SK-N-DZ (cell line): ENCODE data around the gene CDK4.

ENCODE experiments used
- DNase-seq: peaks from one replicate; pipeline ENCODE4 v3.0.0-alpha.2; 2015; ENCODE audit warnings: low spot score

CDK4 gene

DNA sequence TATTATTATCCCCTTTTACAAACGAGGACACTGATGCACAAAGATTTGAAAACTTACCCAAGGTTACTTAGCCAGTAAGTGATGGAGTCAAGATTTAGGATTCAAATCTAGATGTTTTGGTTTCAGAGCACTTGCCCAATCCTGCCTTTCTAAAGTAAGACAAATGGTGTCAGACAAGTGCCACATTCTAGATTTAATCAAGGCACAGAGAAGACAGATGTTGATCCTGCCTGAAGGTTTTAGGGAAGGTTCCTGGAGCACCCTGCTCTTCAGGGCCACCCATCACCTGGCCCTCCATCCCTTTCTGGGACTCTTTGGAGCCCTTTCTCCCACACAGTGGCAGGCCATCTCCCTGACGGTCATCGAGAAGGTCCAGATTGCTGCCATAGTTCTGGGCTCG, 5.7 kb upstream of the CDK4 start:
- DNase-seq = no peak

DNA sequence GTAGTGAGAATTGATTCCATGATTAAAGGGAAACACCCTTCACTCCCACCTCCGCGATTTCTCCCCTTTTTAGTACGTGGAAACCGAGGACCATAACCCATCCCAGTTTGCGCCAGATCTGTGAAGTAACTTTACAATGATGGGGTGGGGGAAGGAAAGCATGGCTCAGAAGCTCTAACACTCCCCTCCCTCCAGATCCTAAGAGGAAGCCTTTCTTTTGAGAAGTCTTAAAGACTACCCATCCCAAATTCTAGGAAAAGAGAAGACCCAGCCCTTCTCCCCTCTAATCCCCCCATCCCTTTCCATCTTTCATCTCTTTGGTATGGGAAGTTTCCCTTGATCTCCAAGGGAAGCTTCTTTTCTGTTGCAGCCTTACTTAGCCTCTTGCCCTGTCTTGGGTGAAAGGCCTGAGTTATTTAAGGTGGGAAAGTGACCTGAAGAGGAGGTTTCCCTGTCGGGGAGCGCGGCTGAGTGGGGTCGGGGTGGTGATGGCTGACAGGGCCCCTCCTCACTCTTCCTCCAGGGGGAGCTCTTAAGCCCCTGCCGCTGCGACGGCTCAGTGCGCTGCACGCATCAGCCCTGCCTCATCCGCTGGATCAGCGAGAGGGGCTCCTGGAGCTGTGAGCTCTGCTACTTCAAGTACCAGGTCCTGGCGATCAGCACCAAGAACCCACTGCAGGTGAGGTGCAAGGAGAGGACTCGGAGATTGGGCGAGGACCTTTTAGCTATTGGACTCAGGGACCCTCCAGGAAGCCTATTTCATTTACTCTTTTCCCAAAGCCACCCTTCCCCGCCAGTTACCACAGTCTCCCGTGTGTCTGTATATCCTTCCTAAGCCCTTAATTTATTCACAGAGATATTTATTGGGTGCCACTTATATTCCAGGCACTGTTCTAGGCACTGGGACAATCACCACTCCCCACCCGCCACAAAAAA, 4.6 kb upstream of the CDK4 start:
- DNase-seq = peak; percentile 72

DNA sequence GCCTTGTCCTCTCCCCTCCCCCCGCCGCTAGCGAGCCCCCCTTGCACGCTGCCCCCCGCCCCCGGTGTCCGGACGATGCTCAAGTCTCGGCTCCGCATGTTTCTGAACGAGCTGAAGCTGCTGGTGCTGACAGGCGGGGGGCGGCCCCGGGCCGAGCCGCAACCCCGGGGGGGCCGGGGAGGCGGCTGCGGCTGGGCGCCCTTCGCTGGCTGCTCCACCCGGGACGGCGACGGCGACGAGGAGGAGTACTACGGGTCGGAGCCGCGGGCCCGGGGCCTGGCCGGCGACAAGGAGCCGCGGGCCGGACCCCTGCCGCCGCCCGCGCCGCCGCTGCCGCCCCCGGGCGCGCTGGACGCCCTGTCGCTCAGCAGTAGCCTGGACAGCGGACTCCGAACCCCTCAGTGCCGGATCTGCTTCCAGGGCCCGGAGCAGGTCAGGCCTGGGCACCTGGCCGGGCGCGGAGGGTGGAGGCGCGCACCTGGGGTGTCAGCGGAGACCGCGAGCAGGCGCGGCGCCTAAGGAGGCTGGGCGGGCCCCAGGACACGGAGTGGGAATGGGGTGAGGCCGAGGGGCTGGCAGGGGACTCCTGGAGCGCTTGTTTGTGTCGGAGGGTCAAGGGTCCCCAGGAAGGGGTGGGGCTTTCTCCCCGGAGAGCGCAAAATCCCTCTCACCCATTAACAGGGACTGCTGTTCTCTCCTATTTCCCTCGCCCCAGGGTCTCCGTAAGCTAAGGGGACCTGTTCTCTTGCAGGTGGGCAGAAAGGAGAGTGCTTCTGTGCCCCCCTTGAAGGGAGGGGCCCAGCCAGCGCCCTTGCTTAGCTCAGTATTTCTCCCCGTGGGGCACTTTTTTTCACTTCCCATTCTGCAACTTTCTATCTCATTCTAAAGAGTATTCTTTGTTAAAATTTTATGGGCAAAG, 3.6 kb upstream of the CDK4 start:
- DNase-seq = no peak

DNA sequence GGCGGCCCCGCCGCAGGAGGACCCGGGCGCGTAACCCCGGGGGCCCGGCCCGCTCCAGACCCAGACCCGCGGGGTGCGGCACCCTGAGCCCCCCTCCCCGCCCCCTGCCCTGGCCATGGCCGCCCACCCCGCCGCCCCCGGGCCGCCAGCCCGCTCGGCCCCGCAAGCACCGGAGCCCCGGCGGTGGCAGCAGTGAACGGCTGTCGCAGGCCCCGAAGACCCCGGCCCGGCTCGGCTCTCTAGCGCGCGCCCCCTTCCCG, 3.0 kb upstream of the CDK4 start:
- no peak for DNase-seq

DNA sequence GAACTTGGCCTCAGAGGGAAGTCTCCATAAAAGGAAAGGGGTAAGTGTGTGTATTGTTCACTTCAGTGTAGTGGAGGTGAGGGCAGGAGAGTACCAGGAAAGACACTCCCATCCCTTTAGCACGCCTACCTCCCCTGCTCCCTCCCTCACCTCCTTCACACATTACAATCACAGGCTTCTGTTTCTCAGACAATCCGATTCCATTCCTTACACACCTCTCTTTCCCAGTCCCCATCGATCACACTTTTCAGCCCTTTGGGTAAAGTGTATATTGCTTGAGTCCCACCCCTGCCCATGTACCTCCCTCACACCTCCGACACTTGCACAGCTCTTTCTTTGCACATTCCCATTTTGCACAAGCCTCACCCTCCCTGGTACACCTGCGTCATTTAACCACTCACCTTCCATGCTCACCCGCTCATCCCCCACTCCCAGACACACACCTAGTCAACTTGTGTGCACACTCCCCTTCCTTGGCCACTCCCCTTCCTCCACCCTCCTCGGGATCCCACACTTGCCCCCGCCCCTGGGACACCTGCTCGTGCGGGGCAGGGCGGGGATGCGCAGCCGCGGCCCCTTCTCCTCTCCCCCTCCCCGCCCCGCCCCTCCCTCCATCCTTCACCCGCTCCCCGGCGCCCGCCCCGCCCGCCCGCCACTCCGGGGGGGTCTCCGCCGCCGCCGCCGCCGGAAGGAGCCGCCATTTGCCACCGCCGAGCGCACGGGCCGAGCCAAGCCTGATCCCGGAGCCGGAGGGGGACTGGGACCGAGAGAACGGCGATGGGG, 2.5 kb upstream of the CDK4 start, which contains the start of gene MARCHF9:
MARCHF9 (plus strand) TSS at position 693 of the 783 bp plus-strand sequence. CDS start 426 bp downstream, outside the sequence.
- DNase-seq = peak; percentile 81

DNA sequence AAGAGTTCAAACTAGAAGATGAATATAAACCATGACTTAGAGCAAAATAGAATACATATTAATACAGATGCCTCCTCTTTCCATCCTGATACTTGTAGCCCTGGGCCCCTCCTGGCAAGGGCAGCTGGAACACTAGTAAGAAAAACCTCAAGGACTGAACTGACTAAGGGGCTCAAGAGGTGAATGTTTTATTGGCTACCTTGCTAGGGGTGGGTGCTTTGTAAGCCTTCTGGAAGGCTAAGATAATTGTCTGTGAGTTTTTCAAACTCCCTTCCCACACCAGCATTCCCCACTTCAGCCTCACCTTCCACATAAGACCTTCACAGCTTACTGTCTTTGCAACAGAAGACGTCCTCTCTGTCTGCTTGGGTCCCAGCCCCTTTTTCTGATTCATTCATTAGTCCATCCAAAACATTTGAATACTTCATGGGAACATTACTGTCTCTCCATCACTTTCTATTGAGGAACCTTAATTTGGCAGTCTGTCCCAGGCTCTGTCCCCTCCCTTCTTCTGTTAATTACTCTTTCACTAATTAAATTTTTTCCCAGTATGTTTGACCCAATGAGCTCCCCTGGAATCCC, 1.7 kb upstream of the CDK4 start:
- no peak for DNase-seq

DNA sequence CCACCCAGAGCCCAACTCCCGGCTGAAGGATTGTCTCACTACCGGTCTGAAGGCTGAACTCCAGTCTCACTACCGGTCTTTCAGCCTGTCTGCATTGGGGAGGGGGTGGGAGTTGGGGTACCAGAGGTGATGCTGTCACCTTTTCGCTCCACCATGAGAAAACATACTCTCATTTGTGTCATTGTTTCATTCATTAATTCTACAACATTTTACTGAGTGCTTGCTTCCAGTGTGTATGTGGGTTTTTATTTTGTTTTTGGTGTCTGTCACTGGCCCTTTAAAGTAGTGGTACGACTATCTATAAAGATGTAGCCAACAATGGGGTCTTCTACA, 524 bp upstream of the CDK4 start:
- no peak for DNase-seq

DNA sequence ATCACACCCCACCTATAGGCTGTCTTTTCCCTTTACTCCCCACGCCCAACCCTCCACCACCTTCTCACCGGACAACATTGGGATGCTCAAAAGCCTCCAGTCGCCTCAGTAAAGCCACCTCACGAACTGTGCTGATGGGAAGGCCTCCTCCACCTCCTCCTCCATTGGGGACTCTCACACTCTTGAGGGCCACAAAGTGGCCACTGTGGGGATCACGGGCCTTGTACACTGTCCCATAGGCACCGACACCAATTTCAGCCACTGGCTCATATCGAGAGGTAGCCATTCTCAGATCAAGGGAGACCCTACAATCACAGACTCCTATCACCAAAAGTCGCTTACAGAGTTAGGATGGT, 700 bp downstream of the CDK4 start:
- DNase-seq = no peak

DNA sequence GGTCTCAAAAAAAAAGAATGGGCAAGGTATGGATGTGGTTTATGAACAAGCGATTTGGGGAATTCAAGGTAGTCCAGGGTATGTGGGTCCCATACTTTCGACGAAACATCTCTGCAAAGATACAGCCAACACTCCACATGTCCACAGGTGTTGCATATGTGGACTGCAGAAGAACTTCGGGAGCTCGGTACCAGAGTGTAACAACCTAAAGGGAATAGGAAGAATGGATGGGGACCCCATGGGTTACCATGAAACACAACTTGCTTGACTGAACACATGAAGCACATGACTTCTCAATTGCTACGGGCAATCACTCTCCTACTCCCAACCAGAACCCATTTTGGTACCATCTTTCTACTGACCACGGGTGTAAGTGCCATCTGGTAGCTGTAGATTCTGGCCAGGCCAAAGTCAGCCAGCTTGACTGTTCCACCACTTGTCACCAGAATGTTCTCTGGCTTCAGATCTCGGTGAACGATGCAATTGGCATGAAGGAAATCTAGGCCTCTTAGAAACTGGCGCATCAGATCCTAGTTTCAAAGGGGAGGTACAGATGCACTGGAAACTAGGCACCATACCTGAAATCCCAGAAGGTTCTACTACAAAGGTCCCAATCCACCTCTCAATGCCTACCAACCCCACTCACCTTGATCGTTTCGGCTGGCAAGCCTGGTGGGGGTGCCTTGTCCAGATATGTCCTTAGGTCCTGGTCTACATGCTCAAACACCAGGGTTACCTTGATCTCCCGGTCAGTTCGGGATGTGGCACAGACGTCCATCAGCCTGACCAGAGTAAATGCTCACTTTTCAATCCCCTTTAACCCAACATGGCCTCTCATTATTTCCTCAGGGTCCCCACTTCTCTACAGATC, 1.3 kb downstream of the CDK4 start:
- DNase-seq = no peak

DNA sequence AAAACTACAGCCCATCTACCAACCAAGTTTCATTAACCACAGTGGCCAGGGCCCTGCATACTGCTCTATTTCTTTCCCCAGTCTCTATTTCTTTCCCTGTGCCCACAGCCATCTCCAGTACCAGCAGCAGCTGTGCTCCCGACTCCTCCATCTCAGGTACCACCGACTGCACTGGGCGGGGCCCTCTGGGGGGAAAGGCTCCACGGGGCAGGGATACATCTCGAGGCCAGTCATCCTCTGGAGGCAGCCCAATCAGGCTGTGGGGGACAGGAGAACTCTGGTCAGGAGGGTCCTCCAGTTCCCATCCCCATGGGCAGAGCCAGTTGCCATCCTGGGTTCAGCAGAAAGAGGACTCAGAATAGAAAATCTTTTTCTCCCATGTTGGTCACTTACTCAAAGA, 3.0 kb downstream of the CDK4 start:
- DNase-seq = no peak

DNA sequence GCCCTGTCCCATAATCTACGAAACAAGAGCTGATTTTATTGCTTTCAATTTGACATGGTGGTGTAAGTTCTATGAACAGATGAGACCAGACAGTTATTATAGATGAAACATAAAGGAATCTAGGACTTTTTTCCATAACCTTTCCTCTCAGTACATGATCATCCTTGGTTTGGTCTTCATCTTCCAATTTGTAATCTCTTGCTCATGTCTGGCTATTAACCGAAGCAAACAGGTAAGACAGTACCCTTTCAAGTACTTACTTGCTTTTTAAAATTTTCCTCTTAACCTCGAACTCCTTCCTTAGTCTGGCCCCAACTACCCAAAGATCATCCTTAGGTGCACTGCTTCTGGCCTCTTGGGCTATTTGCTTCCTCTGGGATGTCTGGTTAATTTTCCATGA, 6.1 kb downstream of the CDK4 start:
- no peak for DNase-seq

DNA sequence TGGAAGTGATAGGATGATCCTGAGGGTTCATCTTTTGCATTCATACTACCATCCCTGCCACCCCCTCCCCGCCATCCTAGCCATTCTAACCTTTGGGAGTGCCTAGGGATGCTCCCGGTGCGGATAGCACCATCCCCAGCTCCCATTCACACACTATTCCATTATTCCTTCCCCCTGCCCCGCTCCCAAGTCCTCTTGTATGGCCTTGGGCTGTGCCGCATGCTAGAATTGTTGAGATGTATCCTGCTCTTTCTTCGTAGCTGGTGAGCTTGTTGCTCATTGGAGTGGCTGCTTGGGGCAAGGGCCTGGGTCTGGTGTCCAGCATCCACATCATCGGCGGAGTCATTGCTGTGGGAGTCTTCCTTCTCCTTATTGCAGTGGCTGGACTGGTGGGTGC, 6.6 kb downstream of the CDK4 start:
- no peak for DNase-seq

DNA sequence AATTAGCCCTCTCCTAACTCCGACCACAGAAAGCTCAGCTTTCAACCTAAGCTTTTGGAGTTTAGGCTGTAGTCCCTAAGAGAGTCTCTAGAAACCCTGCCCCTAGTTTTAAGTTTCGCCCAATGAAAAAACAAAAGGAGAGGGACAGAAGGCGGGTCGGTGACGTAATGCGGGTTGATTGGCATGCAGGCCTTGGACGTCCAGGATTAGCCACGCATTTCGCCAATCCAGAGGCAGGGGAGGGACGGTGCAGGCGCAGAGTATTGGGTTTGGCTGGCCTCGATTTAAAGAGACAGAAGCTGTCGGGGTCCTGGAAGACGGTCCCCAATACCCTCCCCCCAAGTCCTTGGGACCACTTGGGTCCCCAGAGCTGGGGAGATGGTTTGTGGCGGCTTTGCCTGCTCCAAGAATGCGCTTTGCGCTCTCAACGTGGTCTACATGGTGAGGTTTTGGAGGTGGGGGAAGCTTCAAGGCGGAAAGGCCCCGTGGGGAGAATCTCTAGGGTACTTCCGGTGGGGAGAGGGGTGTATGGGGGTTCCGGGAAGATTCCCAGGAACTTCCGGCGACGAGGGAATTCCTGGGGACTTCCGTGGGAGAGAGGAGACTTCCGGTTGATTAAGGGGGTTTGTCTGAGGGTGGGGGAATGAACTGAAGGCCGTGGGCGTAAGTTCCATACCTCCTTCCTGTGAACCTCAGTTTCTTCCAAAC, 7.2 kb downstream of the CDK4 start, which contains the start of gene TSPAN31:
TSPAN31 (plus strand) TSS at position 263 of the 708 bp plus-strand sequence; CDS start at position 379, 116 bp downstream.
- peak; percentile 99 for DNase-seq

DNA sequence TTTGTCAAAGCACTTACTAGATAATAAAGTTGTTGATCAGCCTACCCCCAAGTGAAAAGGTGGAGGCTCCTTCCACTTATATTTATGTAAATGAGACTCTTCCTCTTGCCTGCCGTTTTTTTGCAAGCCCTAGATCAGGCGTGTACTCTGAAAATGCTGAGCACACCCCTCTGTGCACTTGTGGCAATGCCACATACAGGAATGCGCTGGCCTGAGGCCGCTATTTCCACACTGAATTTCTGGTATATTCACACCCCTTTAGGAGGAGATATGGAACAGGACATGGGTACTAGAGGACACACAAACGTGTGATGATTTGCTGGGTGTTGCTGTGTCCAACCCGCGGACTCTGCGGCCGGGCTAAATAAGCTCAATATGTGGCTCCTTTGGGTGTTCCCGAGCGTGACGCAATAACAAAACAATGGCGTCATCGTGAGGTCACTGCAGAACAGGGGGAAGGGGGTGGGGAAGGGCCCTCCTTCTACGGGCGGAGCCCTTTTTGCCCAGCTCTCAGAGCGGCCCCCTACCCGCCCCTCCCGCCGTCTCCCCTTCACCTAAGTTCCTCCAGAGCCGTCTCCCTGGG, 7.8 kb downstream of the CDK4 start:
- no peak for DNase-seq

DNA sequence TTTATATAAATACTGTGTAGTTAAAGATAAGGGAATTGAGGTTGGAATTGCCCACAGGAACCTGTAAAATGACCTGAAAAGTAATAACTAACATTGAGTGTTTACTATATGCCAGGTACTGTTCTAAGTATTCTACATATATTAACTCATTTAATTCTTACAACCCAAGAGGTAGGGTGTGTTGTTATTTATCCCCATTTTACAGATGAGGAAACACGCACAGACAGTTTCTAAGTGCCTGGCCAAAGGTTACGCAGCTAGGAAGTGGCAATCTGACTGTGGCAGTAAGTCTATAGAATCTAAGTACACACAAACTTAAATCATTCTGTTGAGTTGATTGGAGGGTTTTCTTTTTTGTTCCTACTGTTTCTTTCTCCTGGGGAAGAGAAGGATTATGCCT, 8.3 kb downstream of the CDK4 start:
- no peak for DNase-seq

DNA sequence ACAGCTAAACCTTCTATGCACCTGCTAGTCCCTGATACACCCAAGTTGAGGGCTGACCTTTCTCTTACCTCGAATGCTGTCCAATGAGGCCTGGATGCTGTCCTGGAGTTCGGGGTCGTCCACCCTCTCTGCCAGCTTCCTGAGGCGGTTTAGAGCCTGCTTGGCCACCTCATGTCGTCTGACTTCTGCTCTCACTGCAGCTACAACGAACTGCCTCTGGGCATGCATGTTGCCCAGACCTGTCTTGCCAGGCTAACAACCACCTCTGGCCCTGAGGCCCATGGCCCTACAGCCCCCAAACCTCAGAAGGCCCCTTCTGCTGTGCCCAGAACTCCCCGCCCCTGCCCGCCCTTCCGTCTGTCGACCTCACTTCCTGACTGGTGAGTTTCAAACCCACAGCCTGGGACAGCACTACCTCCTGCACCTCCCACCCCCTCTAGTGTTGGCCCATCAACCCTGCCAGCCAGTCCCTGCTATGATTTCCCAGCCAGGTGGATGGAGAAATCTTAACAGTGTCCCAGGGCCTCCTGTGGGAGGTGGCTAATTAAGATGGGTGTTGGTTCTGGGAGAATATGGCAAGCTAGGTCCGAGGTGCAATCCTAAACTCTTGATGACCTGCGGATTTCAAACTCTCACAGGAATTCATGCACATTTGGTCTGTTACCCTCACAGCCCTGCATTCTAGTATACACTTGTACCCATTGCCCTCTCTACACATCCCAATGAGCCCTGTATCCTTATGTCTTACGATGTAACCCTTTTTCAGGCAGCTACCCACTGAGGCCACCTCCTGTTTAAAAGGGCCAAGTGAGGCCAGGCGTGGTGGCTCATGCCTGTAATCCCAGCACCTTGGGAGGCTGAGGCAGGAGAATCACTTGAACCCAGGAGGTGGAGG, 10.0 kb downstream of the CDK4 start:
- no peak for DNase-seq

DNA sequence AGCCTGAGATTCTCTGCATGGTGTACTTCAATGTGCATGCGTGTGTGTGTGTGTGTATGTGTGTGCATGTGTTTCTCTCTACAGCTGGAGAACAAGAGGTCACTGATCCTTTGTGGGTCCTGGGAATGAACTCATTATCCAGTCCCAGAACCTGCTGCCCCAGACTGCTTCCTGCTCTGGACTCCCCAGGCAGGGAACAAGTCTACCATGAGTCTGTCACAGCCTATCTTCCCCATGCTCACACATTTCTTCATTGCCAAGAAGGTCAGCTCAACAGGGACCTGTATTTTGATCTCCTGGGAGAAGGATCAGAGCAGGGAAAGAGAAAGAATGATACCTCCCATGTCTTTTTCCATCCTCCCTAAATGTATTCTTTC, 10.7 kb downstream of the CDK4 start:
- DNase-seq = no peak

DNA sequence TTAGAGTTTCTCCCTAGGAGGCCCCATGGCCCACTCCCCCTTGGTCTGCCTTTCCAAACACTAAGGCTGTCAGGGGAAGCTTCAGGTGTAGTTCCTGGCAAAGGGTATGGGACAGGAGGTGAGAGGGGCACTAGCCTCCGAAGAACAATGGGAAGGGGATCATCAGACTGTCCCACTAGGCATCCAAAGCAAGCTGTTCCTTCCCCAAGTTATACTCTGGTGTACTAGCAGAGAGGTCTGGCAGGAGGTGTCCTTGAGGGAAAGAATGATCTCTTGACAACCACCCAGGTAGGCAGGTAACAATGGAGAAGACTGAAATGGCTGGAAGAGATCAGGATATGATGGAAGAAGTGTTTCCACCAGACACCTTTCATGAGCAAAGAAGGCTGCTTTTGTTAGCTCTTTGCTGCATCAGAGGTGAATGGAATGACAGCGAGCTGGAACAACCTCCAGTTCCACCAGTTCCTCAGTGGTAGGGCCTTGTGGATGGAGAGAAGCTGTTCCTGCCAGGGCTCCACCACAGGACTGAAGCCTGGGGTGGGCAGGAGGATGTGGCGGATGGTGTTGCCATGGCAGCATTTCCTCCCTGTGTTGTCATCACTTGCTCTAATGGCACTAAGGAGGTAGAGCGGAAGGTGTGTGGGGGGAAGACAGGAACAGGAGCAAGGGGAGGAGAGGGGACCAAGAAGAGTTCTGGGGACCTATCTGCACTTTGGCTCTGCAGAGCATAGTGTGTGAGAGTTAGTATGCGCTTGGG, 11.3 kb downstream of the CDK4 start:
- DNase-seq = no peak
